ENCODE results near the gene ANKRD28. TPM values are rescaled to one million over a fixed set of nuclear protein-coding genes. Genes with fewer than 3 reads are reported as not detected.

Gene ANKRD28
- total RNA-seq, 1 experiment from 2014 or later, result 82.6 TPM

DNA sequence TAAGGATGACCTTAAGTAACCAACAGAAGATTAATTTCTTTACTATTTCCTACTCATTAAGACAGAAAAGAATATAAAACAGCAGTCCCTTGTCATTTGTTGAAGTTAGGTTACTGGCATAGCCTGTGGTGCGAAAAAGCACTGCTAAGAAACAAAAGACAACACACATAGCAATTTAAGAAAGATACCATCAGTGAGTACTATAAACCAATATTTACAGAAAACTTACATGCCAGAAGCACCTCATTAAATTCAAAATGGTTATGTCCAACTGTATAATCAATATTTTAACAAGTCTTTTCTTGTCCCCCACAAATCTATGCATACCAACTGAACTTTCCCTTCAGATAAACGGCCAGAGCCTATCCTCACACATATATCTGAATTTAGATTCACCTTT is 42.0 kb downstream of the ANKRD28 start:
- TF ChIP-seq, protein P1, sequence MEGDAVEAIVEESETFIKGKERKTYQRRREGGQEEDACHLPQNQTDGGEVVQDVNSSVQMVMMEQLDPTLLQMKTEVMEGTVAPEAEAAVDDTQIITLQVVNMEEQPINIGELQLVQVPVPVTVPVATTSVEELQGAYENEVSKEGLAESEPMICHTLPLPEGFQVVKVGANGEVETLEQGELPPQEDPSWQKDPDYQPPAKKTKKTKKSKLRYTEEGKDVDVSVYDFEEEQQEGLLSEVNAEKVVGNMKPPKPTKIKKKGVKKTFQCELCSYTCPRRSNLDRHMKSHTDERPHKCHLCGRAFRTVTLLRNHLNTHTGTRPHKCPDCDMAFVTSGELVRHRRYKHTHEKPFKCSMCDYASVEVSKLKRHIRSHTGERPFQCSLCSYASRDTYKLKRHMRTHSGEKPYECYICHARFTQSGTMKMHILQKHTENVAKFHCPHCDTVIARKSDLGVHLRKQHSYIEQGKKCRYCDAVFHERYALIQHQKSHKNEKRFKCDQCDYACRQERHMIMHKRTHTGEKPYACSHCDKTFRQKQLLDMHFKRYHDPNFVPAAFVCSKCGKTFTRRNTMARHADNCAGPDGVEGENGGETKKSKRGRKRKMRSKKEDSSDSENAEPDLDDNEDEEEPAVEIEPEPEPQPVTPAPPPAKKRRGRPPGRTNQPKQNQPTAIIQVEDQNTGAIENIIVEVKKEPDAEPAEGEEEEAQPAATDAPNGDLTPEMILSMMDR (conservative IDR thresholded peaks at IDR 0.05), result no peak
- no peak for TF ChIP-seq EZH2 (IDR thresholded peaks at IDR 0.05; ENCODE audit: low read depth)
- Histone ChIP-seq H2AFZ (no peak overlapping the region), H4K20me1 (ENCODE audit: insufficient read depth) (no peaks in the 10 kb centered on the region), H3K9me3 (ENCODE audit: insufficient read depth, low read depth) (no peaks in the 10 kb centered on the region), H3K9me2 (ENCODE audit: insufficient read depth) (no peaks in the 10 kb centered on the region), H3K4me1 (replicated peaks; ENCODE audit: insufficient read depth) (peaks cover 6% of the 10 kb centered on the region; the same call in 1 of the 2 replicates), H3K36me3 (ENCODE audit: low read depth) (peaks cover 29% of the 10 kb centered on the region), H3K27ac (no peak overlapping the region; the same call in 1 of the 2 replicates), H3K4me3 (no peak overlapping the region), H3F3A (ENCODE audit: insufficient read depth, low read depth) (peaks cover 6% of the 10 kb centered on the region; the same call in 1 of the 2 replicates), H3K4me2 (no peak overlapping the region), H3K79me2 (ENCODE audit: low read depth) (peaks cover 11% of the 10 kb centered on the region; the same call in 1 of the 2 replicates), H3K27me3 (ENCODE audit: insufficient read depth, low read depth) (no peaks in the 10 kb centered on the region)
- CTCF ChIA-PET, result no interaction called here
- DNase-seq, result no peak
- BruUV-seq (replicated peaks), result no TSS peak
- intact Hi-C loops (cut with micrococcal nuclease; ENCODE audit: unreplicated experiment), result no loop called here
- POLR2A ChIA-PET (ENCODE audit: unreplicated experiment), result no interaction called here

DNA sequence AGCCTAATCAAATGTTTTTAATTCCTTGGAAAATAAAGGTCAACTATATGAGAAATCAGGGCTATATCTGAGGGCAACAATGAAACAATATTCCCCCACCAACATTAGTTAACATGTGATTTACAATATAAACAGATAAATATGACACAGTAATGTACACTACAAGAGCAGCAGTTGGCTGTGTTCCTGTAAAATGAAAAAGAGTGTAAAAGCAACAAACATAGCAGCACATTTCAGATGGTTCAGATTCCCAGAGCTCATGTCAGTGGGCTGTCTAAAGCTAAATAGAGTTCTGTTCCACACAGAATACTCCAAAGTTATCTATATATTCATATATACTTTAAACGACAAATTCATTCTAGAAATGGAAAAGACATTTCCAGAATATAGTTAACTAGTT is 42.6 kb downstream of the ANKRD28 start:
- Histone ChIP-seq H3K4me3 (no peak overlapping the region), H4K20me1 (ENCODE audit: insufficient read depth) (no peaks in the 10 kb centered on the region), H3K36me3 (ENCODE audit: low read depth) (peaks cover 23% of the 10 kb centered on the region), H3K4me1 (replicated peaks; ENCODE audit: insufficient read depth) (peaks cover 6% of the 10 kb centered on the region; the same call in 1 of the 2 replicates), H3F3A (ENCODE audit: insufficient read depth, low read depth) (0 out of 2 replicates have a peak, but pooled peaks cover 3% of the 10 kb centered on the region), H3K9me3 (ENCODE audit: insufficient read depth, low read depth) (no peaks in the 10 kb centered on the region), H3K9me2 (ENCODE audit: insufficient read depth) (no peaks in the 10 kb centered on the region), H3K27me3 (ENCODE audit: insufficient read depth, low read depth) (no peaks in the 10 kb centered on the region), H3K79me2 (ENCODE audit: low read depth) (peaks cover 11% of the 10 kb centered on the region; the same call in 1 of the 2 replicates), H3K4me2 (no peak overlapping the region), H3K27ac (no peak overlapping the region), H2AFZ (no peak overlapping the region)
- intact Hi-C loops (cut with micrococcal nuclease; ENCODE audit: unreplicated experiment), result no loop called here
- no TSS peak for BruUV-seq (replicated peaks)
- no peak for TF ChIP-seq EZH2 (IDR thresholded peaks at IDR 0.05; ENCODE audit: low read depth)
- CTCF ChIA-PET, result no interaction called here
- no peak for DNase-seq
- POLR2A ChIA-PET (ENCODE audit: unreplicated experiment), result no interaction called here

DNA sequence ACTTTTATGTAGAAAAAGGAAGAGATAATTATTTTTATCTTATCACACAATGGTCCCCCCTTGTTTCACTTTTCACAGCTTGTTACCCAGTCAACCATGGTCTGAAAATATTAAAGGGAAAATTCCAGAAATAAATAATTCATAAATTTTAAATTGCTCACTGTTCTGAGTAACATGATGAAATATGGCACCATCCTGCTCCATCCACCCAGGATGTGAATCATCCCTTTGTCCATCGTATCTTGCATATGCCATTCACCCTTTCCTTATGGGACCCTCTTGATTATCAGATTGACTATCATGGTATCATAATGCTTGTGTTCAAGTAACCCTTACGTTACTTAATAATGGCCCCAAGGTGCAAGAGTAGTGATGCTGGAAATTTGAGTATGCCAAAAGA is 43.7 kb downstream of the ANKRD28 start:
- Histone ChIP-seq H3K4me2 (no peak overlapping the region), H3K79me2 (ENCODE audit: low read depth) (peaks cover 11% of the 10 kb centered on the region; the same call in 1 of the 2 replicates), H2AFZ (no peak overlapping the region), H4K20me1 (ENCODE audit: insufficient read depth) (no peaks in the 10 kb centered on the region), H3K9me2 (ENCODE audit: insufficient read depth) (no peaks in the 10 kb centered on the region), H3K27me3 (ENCODE audit: insufficient read depth, low read depth) (no peaks in the 10 kb centered on the region), H3K4me3 (no peak overlapping the region), H3K9me3 (ENCODE audit: insufficient read depth, low read depth) (no peaks in the 10 kb centered on the region), H3K4me1 (replicated peaks; ENCODE audit: insufficient read depth) (peaks cover 6% of the 10 kb centered on the region; the same call in 1 of the 2 replicates), H3K36me3 (ENCODE audit: low read depth) (peaks cover 21% of the 10 kb centered on the region), H3K27ac (peak overlapping the region; percentile 38), H3F3A (ENCODE audit: insufficient read depth, low read depth) (0 out of 2 replicates have a peak, but pooled peaks cover 3% of the 10 kb centered on the region)
- POLR2A ChIA-PET (ENCODE audit: unreplicated experiment), result no interaction called here
- TF ChIP-seq, protein P1 (conservative IDR thresholded peaks at IDR 0.05), result no peak
- TF ChIP-seq EZH2 (IDR thresholded peaks at IDR 0.05; ENCODE audit: low read depth), result no peak
- CTCF ChIA-PET, result no interaction called here
- no TSS peak for BruUV-seq (replicated peaks)
- intact Hi-C loops (cut with micrococcal nuclease; ENCODE audit: unreplicated experiment), result no loop called here
- no peak for DNase-seq
